ENCODE measurements around the gene C1orf35.
A peak's percentile ranks its signal among the peaks of the same experiment; 100 is the strongest.

The C1orf35 gene

DNA sequence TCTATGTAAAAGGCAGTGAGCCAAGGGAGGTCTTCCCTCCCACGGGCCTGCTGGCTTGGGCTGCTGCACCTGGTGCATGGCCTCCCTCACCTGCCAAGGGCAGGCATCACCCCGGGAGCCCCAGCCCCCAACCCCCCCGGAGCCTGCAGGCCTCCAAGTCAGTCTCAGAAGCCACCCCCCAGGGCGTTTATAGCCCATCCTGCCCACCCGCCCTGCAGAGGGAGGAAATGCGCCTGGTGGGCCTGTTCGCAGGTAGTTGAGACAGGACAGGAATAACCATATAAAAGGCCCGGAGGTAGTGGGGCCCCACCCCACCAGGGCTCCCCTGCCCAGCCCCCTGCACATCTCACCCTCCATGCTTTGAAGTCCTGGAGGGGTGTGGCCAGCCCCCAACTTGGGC is 38.8 kb downstream of the C1orf35 start:
- no peak for DNase-seq (ENCODE audit: low read depth in 4 of 4, low spot score in 1 of 4)

DNA sequence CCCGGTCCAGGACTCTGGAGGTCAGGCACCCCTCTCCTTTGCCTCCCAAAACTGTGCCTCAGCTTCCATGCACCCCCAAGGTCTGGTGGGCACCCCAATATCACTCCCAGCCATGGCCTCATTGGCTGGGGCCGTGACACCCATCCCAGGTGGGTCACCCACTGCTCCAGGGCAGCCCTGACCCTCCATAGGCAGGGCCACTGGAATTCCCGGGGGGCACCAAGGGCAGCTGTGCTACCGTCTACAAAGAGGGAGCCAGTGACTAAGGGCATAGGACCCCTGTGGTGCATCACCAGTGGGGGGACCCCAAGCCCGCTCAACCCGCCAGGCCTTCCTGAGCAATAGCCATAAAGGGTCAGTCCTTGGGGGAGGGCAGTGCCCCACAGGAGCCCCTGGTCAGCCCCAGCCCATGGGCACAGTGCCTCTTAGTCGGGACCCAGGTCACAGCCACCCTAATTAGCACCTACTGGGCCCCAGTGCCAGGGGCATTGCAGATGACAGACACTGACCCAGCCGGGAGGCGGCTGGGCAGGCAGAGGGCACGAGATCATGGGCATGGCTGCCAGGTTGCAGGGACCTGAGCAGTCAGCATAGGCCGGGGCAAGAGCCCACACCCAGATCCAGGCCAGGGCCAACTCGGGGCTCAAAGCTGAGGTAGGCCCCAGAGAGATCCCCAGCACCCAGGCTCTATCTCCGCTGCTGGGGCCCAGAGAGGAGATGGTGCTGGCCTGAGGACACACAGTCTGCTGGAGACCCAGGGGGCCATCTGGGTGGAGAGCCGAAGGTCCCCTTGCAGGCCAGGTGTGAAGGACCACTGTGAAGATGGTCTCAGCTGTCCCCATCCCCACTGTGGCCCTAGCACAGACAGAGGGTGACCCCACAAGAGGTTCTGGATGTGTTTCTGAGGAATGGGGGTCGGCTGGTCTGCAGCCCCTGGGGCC is 39.6 kb downstream of the C1orf35 start:
- no peak for DNase-seq (ENCODE audit: low read depth in 4 of 4, low spot score in 1 of 4)

DNA sequence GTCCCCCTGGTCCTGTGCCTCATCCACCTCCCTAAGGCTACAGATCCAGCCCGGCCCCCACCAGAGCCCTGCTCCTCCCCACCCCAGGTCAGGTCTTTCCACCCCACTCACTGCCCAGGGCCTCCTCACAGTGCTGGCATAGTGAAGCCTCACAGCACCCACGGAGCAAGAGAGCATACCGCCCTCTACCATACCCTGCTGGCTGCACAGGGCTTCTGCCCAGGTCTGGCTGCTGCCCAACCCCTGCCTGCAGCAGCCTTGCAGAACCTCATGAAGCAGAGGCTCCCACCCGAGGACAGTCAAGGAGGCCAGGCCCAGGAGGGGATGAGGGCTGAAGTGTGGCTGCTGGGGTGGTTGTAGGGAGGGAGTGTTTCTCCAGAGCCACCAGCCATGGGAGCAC is 40.3 kb downstream of the C1orf35 start:
- no peak for DNase-seq (ENCODE audit: low read depth in 4 of 4, low spot score in 1 of 4)

DNA sequence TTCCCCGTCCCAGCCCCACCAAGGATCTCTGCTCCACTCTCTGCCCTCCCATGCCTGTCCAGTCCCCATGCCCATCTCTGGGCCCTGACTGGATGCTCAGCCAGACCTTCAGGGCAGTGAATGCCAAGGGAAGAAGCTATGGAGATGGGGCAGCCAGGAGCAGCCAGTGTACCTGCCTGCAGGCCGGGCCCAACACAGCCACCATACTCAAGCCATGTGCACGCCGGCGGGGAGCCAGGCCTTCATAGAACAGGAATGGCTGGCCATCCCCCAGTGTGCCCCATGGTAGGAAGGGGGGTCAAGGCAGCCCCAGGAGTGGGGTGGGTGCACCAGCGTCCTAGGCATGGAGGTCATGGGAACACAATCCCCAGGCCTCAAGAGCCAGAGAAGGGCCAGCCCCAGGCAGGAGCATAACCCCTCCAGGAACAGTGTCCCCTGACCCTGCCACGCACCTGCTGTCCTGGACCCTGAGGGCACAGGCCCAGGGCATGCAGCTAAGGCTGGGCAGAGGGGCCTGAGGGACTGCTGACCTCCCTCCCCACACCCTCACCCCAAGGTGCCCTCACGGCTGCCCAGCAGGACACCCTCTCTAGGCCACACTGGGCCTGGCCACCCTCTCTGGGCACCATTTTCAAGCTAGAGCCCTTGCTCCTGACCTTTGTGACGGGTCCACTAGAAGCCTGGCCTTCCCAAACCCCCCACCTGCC is 40.9 kb downstream of the C1orf35 start:
- no peak for DNase-seq (ENCODE audit: low read depth in 4 of 4, low spot score in 1 of 4)

DNA sequence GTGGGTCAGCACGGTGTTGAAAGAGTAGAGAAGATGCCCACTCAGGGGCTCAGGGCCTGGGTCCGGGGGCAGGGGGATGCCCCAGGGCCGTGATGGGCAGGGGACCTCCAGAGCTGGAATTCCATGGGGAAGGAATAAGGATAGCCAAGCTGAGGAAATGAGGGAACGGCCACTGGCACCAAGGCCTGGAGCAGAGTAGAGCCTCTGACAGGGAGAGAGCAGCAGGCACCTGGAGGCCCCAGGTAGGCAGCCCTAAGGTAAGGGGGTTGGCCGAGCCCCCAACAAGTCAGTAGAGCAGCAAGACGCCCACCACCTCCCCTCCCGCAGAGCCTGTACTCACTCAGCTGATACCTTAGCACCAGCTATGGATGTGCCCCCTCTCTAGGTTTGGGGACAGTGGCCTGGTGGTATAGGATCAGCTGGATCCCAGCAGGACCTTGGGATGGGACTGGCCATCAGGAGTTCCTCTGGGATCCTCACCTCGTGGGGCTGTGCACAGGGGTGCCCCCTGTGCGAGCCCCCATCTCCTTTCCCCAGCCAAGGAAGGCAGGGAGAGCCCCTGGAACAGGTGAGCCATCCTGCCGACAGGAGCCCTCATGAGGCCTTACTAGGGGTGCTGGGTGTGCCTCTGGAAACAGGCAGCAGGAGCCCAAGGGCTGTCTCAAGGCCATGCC is 41.6 kb downstream of the C1orf35 start:
- DNase-seq (ENCODE audit: low read depth in 4 of 4, low spot score in 1 of 4): no peak

DNA sequence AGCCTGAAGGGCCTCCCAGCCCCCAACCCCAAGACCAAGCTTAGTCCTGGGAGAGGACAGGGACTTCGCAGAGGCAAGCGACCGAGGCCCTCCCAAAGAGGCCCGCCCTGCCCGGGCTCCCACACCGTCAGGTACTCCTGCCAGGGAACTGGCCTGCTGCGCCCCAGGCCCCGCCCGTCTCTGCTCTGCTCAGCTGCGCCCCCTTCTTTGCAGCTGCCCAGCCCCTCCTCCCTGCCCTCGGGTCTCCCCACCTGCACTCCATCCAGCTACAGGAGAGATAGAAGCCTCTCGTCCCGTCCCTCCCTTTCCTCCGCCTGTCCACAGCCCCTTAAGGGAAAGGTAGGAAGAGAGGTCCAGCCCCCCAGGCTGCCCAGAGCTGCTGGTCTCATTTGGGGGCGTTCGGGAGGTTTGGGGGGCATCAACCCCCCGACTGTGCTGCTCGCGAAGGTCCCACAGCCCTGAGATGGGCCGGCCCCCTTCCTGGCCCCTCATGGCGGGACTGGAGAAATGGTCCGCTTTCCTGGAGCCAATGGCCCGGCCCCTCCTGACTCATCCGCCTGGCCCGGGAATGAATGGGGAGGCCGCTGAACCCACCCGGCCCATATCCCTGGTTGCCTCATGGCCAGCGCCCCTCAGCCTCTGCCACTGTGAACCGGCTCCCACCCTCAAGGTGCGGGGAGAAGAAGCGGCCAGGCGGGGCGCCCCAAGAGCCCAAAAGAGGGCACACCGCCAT is 42.5 kb downstream of the C1orf35 start:
- DNase-seq (ENCODE audit: low read depth in 4 of 4, low spot score in 1 of 4): no peak

GRCh38 chr1:228059634-228060457 is 43.3 kb downstream of the C1orf35 start:
- DNase-seq (ENCODE audit: low read depth in 4 of 4, low spot score in 1 of 4): peak in 2 of 4 experiments; percentile 37 to 70

GRCh38 chr1:228058949-228059633 is 44.0 kb downstream of the C1orf35 start:
- DNase-seq (ENCODE audit: low read depth in 4 of 4, low spot score in 1 of 4): no peak

DNA sequence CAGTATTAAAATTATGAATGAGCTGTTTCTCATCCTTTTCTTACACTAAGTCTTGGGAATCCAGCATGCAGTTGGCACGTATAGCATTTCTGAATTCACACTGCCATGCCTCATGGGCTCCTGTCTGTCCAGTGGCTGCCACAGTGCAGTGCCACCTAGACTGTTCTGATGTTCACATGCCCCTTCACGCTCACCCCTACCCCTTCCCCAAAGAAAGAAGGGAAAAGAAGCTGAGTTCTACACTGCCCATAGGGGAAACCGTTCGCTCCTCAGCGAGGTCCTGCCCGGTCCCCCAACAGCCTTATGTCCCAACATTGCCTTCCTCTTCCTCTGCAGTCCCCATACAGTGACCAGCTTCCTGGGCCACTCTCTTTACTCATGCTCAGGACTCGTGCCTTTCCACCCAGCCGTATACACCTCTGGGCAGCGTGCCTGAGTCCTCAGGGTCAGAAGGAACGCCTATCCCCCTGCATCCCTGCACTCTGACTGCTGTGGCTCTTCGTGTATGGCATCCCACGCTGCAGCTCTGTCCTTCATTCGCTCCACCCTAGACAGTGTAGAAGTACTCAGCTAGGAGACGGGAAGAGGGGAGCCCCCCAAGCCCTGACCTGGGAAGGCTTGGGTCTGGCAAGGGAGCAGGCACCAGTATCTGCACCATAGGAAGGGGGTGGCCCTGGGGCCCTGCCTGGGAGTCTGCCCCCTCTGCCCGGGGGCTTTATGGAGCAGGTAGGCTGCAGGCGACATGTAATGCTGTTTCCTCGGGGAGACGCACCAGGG is 44.8 kb downstream of the C1orf35 start:
- DNase-seq (ENCODE audit: low read depth in 4 of 4, low spot score in 1 of 4): no peak

Data from stimulated activated CD4-positive, alpha-beta T cell treated with anti-CD3 and anti-CD28 coated beads, Interleukin-1b, Interleukin-23, amount 100 ng/mL, for 24 hours (primary cell).